Measurements from ENCODE around the gene KCNQ5. TPM values are rescaled to one million over a fixed set of nuclear protein-coding genes. Genes with fewer than 3 reads are reported as not detected.
A peak's percentile ranks its signal among the peaks of the same experiment; 100 is the strongest.
"Not testable (repeated sequence)": the region's sequence is repeated elsewhere in the genome, so short reads cannot be mapped to it uniquely, and the experiment has no call there.

Gene KCNQ5
- polyA plus RNA-seq, 3 donors, result 0.12 to 0.22 (median 0.19) TPM

GRCh38 chr6:72953971-72954381 lies 332.1 kb downstream of the KCNQ5 start:
- no peak for DNase-seq (ENCODE audit: extremely low read depth in 1 of 11, low read depth in 9 of 11, low spot score in 4 of 11)

GRCh38 chr6:72954716-72955115 lies 332.9 kb downstream of the KCNQ5 start:
- DNase-seq (ENCODE audit: extremely low read depth in 1 of 11, low read depth in 9 of 11, low spot score in 4 of 11), result peak in 3 of 11 donors; percentile 10 to 28 (median 26)

DNA sequence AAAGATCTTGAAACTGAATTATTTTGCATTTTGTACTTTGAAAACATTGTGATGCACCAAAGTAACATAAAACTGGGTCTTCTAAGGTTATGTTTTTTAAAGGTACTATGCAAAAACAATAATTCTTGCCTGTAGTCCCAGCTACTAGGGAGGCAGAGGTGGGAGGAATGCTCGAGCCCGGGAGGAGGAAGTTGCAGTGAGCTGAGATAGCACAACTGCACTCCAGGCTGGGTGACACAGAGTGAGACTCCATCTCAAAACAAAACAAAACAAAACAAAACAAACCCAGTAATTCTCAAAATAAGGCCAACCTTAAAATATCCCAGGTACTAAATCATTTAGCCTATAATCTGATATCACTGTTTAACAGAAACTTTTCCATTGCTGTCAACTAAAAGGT lies 333.8 kb downstream of the KCNQ5 start:
- no peak for DNase-seq (ENCODE audit: extremely low read depth in 1 of 11, low read depth in 9 of 11, low spot score in 4 of 11)

DNA sequence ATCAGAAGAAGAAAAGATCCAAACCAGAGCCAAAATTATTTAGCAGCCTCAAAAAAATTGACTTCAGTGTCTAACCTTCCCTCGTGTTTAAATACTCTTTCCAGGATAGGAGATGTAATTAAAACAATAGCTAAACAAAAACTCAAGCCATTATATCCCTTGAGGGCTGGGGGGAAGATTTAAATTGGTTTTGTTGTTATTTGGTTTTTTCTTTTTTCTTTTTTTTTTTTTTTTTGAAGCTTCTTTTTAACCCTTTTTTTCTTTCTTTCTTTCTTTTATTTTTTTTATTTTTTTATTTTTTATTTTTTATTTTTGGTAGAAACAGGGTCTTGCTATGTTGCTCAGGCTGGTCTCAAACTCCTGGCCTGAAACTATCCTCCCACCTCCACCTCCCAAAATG lies 334.4 kb downstream of the KCNQ5 start:
- no peak for DNase-seq (ENCODE audit: extremely low read depth in 1 of 11, low read depth in 9 of 11, low spot score in 4 of 11)

DNA sequence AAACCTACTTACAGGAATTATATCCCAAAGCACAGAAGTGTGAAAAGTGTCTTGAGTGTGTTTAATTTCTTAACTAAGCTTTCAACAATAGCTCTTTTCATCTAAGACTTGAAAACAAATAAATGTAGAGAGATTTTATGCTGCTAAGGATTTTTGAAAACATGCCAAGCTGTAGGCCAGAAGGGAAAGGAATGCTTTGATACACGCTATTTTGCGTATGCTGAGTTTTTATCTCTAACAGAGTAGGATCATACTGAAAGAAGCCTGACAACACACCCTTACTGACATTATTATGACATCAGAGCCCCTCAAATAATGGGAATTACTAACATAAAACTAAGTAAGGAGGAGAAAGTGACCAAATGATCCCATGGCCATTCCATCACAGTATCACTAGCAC lies 338.0 kb downstream of the KCNQ5 start:
- DNase-seq (ENCODE audit: extremely low read depth in 1 of 11, low read depth in 9 of 11, low spot score in 4 of 11), result no peak

GRCh38 chr6:72963946-72964345 lies 342.1 kb downstream of the KCNQ5 start:
- no peak for DNase-seq (ENCODE audit: extremely low read depth in 1 of 11, low read depth in 9 of 11, low spot score in 4 of 11)

- no peak for DNase-seq (ENCODE audit: extremely low read depth in 1 of 11, low read depth in 9 of 11, low spot score in 4 of 11)
Observed at GRCh38 chr6:72966628-72967280, 344.9 kb downstream of the KCNQ5 start.

GRCh38 chr6:72967329-72967728 lies 345.5 kb downstream of the KCNQ5 start:
- no peak for DNase-seq (ENCODE audit: extremely low read depth in 1 of 11, low read depth in 9 of 11, low spot score in 4 of 11)

GRCh38 chr6:72968704-72969103 lies 346.8 kb downstream of the KCNQ5 start:
- DNase-seq (ENCODE audit: extremely low read depth in 1 of 11, low read depth in 9 of 11, low spot score in 4 of 11), result no peak

DNA sequence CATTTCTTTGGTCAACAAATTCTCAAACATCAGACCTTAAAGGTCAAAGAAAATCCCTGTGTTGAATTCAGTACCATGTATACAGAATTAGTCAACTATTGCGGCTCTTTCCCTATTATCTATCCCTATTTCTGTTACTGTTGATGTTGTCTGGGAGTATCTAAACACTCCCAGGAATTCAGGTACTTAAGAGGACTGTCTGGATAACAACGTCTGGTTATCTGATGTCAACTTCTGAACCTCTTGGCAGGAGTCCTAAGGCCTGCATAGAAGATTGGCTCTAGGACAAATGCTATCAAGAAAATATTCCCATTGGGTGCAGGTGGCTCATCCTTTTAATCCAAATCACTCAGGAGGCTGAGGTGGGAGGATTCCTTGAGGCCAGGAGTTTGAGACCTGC lies 347.8 kb downstream of the KCNQ5 start:
- no peak for DNase-seq (ENCODE audit: extremely low read depth in 1 of 11, low read depth in 9 of 11, low spot score in 4 of 11)

GRCh38 chr6:72972579-72972978 lies 350.7 kb downstream of the KCNQ5 start:
- DNase-seq (ENCODE audit: extremely low read depth in 1 of 11, low read depth in 9 of 11, low spot score in 4 of 11), result no peak

DNA sequence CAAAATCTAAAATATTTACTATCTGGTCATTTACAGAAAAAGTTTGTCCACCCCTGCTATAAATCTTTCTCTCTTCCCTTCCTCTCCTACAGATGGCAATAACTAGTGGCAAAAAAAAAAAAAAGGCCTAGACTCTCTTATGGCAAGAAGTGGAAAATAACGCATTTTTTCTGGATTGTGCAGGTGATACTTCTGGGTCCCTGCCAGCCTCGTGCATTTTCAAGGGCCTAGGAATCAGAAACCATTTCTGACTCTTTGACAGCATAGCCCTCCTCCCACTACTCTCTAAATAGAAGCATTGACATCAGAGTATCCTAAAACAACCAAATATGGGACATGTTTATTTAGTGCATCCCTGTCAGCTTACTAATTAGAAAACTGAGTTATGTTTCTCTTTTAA lies 352.4 kb downstream of the KCNQ5 start:
- DNase-seq (ENCODE audit: extremely low read depth in 1 of 11, low read depth in 9 of 11, low spot score in 4 of 11), result no peak

DNA sequence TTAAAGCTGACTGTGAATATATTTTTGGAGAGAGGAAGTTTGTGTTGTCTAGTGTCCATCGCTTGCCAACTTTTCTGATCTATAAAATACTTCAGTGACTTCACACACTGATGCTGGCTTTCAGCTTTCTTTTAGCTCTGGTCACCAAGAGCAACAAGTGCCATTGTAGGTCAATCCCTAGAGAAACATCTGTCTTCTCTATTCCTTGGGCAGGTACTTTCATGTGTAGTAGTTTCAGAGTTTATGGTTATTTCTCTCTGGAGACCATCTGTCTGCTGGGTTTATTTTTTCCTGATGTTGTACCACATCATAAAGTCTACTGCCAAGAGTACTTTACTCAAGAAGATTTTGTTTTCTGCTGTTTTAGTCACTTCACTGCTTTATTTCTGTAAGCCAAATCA lies 353.5 kb downstream of the KCNQ5 start:
- DNase-seq (ENCODE audit: extremely low read depth in 1 of 11, low read depth in 9 of 11, low spot score in 4 of 11), result no peak

GRCh38 chr6:72976484-72976883 lies 354.6 kb downstream of the KCNQ5 start:
- DNase-seq (ENCODE audit: extremely low read depth in 1 of 11, low read depth in 9 of 11, low spot score in 4 of 11), result no peak

- no peak for DNase-seq (ENCODE audit: extremely low read depth in 1 of 11, low read depth in 9 of 11, low spot score in 4 of 11)
Observed at GRCh38 chr6:72977114-72977513, 355.2 kb downstream of the KCNQ5 start.

DNA sequence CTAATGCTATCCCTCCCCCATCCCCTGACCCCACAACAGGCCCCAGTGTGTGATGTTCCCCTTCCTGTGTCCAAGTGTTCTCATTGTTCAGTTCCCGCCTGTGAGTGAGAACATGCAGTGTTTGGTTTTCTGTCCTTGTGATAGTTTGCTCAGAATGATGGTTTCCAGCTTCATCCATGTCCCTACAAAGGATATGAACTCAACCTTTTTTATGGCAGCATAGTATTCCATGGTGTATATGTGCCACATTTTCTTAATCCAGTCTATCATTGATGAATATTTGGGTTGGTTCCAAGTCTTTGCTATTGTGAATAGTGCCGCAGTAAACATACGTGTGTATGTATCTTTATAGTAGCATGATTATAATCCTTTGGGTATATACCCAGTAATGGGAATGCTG lies 356.9 kb downstream of the KCNQ5 start:
- not testable (repeated sequence) for DNase-seq (ENCODE audit: extremely low read depth in 1 of 11, low read depth in 9 of 11, low spot score in 4 of 11)

GRCh38 chr6:72984189-72984831 lies 362.4 kb downstream of the KCNQ5 start:
- DNase-seq (ENCODE audit: extremely low read depth in 1 of 11, low read depth in 9 of 11, low spot score in 4 of 11), result not testable (repeated sequence)

- no peak for DNase-seq (ENCODE audit: extremely low read depth in 1 of 11, low read depth in 9 of 11, low spot score in 4 of 11)
Observed at GRCh38 chr6:72984981-72985665, 363.3 kb downstream of the KCNQ5 start.

GRCh38 chr6:72987301-72987700 lies 365.4 kb downstream of the KCNQ5 start:
- DNase-seq (ENCODE audit: extremely low read depth in 1 of 11, low read depth in 9 of 11, low spot score in 4 of 11), result no peak

GRCh38 chr6:72999995-73000394 lies 378.1 kb downstream of the KCNQ5 start:
- no peak for DNase-seq (ENCODE audit: extremely low read depth in 1 of 11, low read depth in 9 of 11, low spot score in 4 of 11)

All from renal cortex interstitium (tissue), 11 donors.